Thyroid gland (tissue), 4 donors: ENCODE data around the gene CDK5. TPM values are rescaled to one million over a fixed set of nuclear protein-coding genes. Genes with fewer than 3 reads are reported as not detected.
A peak's percentile ranks its signal among the peaks of the same experiment; 100 is the strongest.
"Not testable (repeated sequence)": the region's sequence is repeated elsewhere in the genome, so short reads cannot be mapped to it uniquely, and the experiment has no call there.

ENCODE experiments used
- DNase-seq, 2 donors: peaks; one replicate each; pipeline ENCODE4 v3.0.0-alpha.2; 2019
- H3K27ac ChIP-seq, 3 donors: fragments of 200-600 bp; sonication (generic); 1 replicate in 2 of 3; 2 replicates in 1 of 3; pipeline ENCODE4 v1.5.1; 2016 to 2019; ENCODE audit warnings: mild to moderate bottlenecking in 1 of 3, moderate library complexity in 1 of 3
- H3K27me3 ChIP-seq: fragments of 200-600 bp; sonication (generic); one replicate; pipeline ENCODE4 v1.5.1; 2019
- H3K36me3 ChIP-seq, 2 donors: fragments of 200-600 bp; sonication (generic); one replicate each; pipeline ENCODE4 v1.5.1; 2016 to 2019
- H3K4me1 ChIP-seq, 2 donors: fragments of 200-600 bp; sonication (generic); one replicate each; pipeline ENCODE4 v1.5.1; 2017 to 2019
- H3K4me3 ChIP-seq, 3 donors: fragments of 200-600 bp; sonication (generic); replicated peaks in 1 of 3; 1 replicate in 2 of 3; 2 replicates in 1 of 3; pipeline ENCODE4 v1.5.1; 2016; ENCODE audit warnings: mild to moderate bottlenecking in 1 of 3
- H3K9me3 ChIP-seq: fragments of 200-600 bp; sonication (generic); one replicate; pipeline ENCODE4 v1.5.1; 2017
- POLR2A ChIP-seq, 2 donors: fragments of 450-650 bp; IDR thresholded peaks; one replicate each; pipeline ENCODE4 v1.6.1; 2017; ENCODE audit warnings: antibody characterized with exemption in 2 of 2, mild to moderate bottlenecking in 2 of 2, moderate library complexity in 1 of 2
- WGBS, 2 donors: methylation state at CpG; one replicate each; pipeline ENCODE4 v1.1.5; 2017; 5-methylcytosine and 5-hydroxymethylcytosine counted together
- intact Hi-C: fragments of 100-400 bp; cut with DNase I; formaldehyde crosslinking; loops from one replicate; pipeline ENCODE4 v1.15.1; 2023
- total RNA-seq, 4 donors: library from RNA; depleted of rRNA; stranded (reverse); fragments of >200 nt; gene quantifications; one replicate each; pipeline ENCODE4 v1.2.3, GENCODE V29; 2016
- TF ChIP-seq, protein P1 (sequence below), 6 experiments: fragments of 200-600 bp in 3 of 6; fragments of 450-650 bp in 3 of 6; sonication (generic) in 3 of 6; IDR thresholded peaks; one replicate each; pipeline ENCODE4 v1.5.1; 2016 to 2019; ENCODE audit warnings: antibody characterized with exemption in 6 of 6, mild to moderate bottlenecking in 2 of 6, inconsistent platforms in 1 of 6, moderate library complexity in 1 of 6

Gene CDK5
- total RNA-seq, 4 donors from 2014 or later, result 5.3 to 17.4 (median 9.6) TPM

DNA sequence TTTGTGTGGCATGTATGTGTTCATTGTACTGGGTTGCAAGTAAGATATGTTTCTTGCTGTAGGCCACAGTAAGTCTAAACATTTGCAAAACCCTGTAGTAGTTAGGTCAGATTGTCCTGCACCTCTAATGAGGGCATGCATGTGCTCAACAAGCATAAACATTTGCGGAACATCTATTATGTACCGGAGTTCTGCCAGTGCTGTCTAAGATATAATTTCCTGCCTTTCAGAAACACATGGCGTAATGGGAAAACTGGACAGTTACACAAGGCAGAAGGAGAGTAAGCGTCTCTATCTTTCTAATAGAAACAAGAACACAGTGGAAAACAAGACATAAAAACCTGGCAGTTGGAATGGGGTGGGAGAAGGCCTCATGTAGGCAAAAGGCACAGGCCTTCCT is 26.7 kb downstream of the CDK5 start:
- Histone ChIP-seq H3K4me3 (no peak overlapping the region), H3K9me3 (no peaks in the 10 kb centered on the region), H3K27me3 (no peaks in the 10 kb centered on the region), H3K36me3 (peaks cover 18% of the 10 kb centered on the region in 2 donors), H3K4me1 (peaks cover 8 to 19% of the 10 kb centered on the region in 2 donors), H3K27ac (no peak overlapping the region)
- no peak for DNase-seq
- 90 to 100% methylated on average over 4 of the region's 4 CpGs for WGBS, 2 donors
- intact Hi-C loops, result loop anchor here (5.0 kb wide), 1 partner anchor 76 kb away; no protein-coding TSS in a partner anchor
- no peak for TF ChIP-seq POLR2A (IDR thresholded peaks at IDR 0.05)
- TF ChIP-seq, protein P1, sequence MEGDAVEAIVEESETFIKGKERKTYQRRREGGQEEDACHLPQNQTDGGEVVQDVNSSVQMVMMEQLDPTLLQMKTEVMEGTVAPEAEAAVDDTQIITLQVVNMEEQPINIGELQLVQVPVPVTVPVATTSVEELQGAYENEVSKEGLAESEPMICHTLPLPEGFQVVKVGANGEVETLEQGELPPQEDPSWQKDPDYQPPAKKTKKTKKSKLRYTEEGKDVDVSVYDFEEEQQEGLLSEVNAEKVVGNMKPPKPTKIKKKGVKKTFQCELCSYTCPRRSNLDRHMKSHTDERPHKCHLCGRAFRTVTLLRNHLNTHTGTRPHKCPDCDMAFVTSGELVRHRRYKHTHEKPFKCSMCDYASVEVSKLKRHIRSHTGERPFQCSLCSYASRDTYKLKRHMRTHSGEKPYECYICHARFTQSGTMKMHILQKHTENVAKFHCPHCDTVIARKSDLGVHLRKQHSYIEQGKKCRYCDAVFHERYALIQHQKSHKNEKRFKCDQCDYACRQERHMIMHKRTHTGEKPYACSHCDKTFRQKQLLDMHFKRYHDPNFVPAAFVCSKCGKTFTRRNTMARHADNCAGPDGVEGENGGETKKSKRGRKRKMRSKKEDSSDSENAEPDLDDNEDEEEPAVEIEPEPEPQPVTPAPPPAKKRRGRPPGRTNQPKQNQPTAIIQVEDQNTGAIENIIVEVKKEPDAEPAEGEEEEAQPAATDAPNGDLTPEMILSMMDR (IDR thresholded peaks at IDR 0.05), result no peak

DNA sequence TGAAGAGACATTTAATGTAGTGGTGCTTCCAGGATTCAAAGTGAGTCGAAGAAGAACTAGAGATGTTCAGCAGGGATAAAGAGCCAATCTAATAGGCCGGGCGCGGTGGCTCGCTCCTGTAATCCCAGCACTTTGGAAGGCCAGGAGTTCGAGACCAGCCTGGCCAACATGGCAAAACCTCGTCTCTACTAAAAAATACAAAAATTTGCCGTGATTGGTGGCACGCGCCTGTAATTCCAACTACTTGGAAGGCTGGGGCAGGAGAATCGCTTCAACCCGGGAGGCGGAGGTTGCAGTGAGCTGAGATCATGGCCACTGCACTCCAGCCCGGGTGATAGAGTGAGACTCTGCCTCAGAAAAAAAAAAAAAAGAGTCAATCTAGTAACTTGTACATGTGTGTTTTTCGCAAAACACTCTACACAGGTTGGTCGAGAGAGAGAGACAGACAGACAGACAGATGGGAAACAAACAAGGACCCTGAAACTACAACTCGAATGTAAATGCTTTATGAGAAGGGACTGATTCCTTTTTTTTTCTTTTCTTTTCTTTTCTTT is 28.7 kb downstream of the CDK5 start:
- Histone ChIP-seq H3K4me1 (peaks cover 8 to 19% of the 10 kb centered on the region in 2 donors), H3K36me3 (peaks cover 0 to 2% of the 10 kb centered on the region in 2 donors), H3K9me3 (no peaks in the 10 kb centered on the region), H3K27me3 (no peaks in the 10 kb centered on the region), H3K4me3 (peak overlapping the region in 1 of 3 donors; percentile 59), H3K27ac (peak overlapping the region; percentile 7 to 85 (median 77))
- no peak for TF ChIP-seq POLR2A (IDR thresholded peaks at IDR 0.05)
- TF ChIP-seq, protein P1 (IDR thresholded peaks at IDR 0.05), result no peak
- 48 to 57% methylated on average over 17 of the region's 17 CpGs for WGBS, 2 donors
- intact Hi-C loops, result no loop called here
- DNase-seq, result no peak

DNA sequence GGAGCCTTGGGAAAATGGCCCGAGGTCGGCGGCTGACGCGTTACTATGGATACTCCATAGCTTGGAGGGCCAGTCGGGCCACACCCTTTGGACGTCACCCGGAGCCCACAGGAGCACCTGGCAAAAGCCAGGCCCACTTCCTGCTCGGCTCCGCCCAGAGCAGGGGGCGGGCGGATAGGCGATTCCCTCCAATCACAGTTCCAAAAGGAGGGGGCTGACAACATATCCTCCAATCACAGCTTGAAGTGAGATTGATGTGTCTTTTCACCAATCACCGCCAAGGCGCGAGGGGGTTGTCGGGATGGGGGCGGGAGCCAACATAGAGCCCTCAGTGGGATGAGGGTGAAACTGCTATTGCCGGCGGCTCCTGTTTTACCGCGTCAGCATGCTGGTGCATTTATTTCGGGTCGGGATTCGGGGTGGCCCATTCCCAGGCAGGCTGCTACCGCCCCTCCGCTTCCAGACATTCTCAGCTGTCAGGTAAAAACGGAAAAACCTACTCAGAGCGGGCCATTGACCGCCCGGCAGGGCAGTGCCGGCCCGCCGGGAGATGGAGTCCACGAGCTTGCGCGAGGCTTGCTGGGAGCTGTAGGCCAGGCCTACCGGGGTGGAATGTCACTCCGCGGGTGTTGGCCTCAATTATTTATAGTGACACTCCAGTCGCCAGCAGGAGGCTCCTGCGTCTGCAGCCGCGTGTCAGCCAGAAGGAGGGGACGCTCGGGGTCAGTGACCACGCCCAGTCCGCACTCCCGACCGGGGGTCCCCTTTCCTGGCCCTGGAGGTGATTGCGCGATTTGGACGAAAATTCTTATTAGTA is 29.4 kb downstream of the CDK5 start, which contains the start of gene ABCB8:
ABCB8 (plus strand) TSS at position 320 of the 817 bp plus-strand sequence; CDS start at position 386, 66 bp downstream.
- peak within 1 kb of the TSS; percentile 17 to 85 (median 77) for H3K27ac ChIP-seq
- no peaks in the 10 kb centered on the region for H3K9me3 ChIP-seq
- WGBS, 2 donors, result 0% methylated on average over 30 to 48 of the region's 53 CpGs
- intact Hi-C loops, result no loop called here
- peak within 1 kb of the TSS in 2 of 3 donors; percentile 12 to 59 for H3K4me3 ChIP-seq
- peak; percentile 99 for DNase-seq
- H3K4me1 ChIP-seq, result peaks cover 8 to 19% of the 10 kb centered on the region in 2 donors
- H3K36me3 ChIP-seq, result peaks cover 0 to 2% of the 10 kb centered on the region in 2 donors
- TF ChIP-seq, protein P1 (IDR thresholded peaks at IDR 0.05), result peak in 4 of 6 experiments; percentile 53 to 66 (median 60)
- peak; percentile 45 to 79 for TF ChIP-seq POLR2A (IDR thresholded peaks at IDR 0.05)
- no peaks in the 10 kb centered on the region for H3K27me3 ChIP-seq

GRCh38 chr7:151027728-151028130 is 30.0 kb downstream of the CDK5 start:
- H3K36me3 ChIP-seq, intact Hi-C loops, DNase-seq, H3K27me3 ChIP-seq, H3K9me3 ChIP-seq: not testable (repeated sequence)
- 12 to 13% methylated on average over 16 of the region's 16 CpGs for WGBS, 2 donors
- Histone ChIP-seq H3K27ac (peak overlapping the region; percentile 17 to 77 (median 29)), H3K4me3 (peak overlapping the region in 2 of 3 donors; percentile 12 to 59), H3K4me1 (peaks cover 8 to 19% of the 10 kb centered on the region in 2 donors)

DNA sequence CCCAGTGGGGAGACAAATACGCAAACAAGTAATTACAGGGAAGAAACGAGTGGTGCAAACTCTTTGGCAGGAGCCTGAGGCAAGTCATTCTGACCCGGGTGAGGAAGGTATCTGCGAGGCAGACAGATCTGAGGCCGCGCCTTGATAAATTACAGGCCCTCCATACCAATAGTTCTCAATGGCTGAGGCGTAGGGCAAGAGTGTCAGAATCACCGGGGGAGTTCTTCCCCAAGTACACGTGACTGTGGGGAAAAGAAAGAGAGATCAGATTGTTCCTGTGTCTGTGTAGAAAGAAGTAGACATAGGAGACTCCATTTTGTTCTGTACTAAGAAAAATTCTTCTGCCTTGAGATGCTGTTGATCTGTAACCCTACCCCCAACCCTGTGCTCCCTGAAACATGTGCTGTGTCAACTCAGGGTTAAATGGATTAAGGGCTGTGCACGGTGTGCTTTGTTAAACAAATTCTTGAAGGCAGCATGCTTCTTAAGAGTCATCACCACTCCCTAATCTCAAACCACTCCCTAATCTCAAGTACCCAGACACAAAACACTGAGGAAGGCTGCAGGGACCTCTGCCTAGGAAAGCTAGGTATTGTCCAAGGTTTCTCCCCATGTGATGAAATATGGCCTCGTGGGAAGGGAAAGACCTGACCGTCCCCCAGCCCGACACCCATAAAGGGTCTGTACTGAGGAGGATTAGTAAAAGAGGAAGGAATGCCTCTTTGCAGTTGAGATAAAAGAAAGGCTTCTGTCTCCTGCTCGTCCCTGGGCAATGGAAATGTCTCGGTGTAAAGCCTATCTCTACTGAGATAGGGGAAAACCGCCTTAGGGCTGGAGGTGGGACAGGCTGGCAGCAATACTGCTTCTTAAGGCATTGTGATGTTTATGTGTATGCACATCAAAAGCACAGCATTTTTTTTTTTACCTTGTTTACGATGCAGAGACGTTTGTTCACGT is 30.6 kb downstream of the CDK5 start:
- H3K9me3 ChIP-seq, H3K27me3 ChIP-seq, DNase-seq, H3K36me3 ChIP-seq, intact Hi-C loops, H3K4me3 ChIP-seq: not testable (repeated sequence)
- peak overlapping the region in 1 of 3 donors; percentile 29 for H3K27ac ChIP-seq
- H3K4me1 ChIP-seq, result peaks cover 8 to 19% of the 10 kb centered on the region in 2 donors
- 43 to 46% methylated on average over 19 of the region's 19 CpGs for WGBS, 2 donors
